Colonic mucosa (tissue), 4 donors: ENCODE measurements around the gene LNPEP. TPM values are rescaled to one million over a fixed set of nuclear protein-coding genes. Genes with fewer than 3 reads are reported as not detected.

Experiments
- DNase-seq: peaks from one replicate; pipeline ENCODE4 v3.0.0-alpha.2; 2020
- H3K27ac ChIP-seq: fragments of 200-600 bp; one replicate; pipeline ENCODE4 v1.8.0; 2021
- H3K27me3 ChIP-seq: fragments of 200-600 bp; one replicate; pipeline ENCODE4 v1.8.0; 2021
- H3K36me3 ChIP-seq: fragments of 200-600 bp; one replicate; pipeline ENCODE4 v1.8.0; 2021
- H3K4me1 ChIP-seq: fragments of 200-600 bp; one replicate; pipeline ENCODE4 v1.8.0; 2021; ENCODE audit warnings: mild to moderate bottlenecking
- H3K4me3 ChIP-seq: fragments of 200-600 bp; one replicate; pipeline ENCODE4 v1.8.0; 2021
- H3K9ac ChIP-seq, 2 donors: one replicate each; pipeline ENCODE4 v1.7.0; 2013; ENCODE audit warnings: control low read depth in 2 of 2, low read depth in 2 of 2, low read length in 2 of 2
- H3K9me3 ChIP-seq: fragments of 200-600 bp; one replicate; pipeline ENCODE4 v1.8.0; 2021
- intact Hi-C: fragments of 100-400 bp; cut with DNase I; formaldehyde crosslinking; loops from one replicate; pipeline ENCODE4 v1.14.1; 2022
- total RNA-seq, 2 donors: library from RNA; stranded (reverse); fragmentation: NEBNext Ultra II Directional in 1 of 2; extraction: Animal tissue kit (Norgen Biotek cat#: 25700) in 1 of 2; gene quantifications; one replicate each; pipeline ENCODE4 v1.2.1, GENCODE V29; 2021
- TF ChIP-seq, protein P1 (sequence below): fragments of 200-600 bp; IDR thresholded peaks from one replicate; pipeline ENCODE4 v1.8.0; 2022; ENCODE audit warnings: antibody characterized with exemption, mild to moderate bottlenecking
- donor health status: healthy.
- donor health status: DM: no; HTN: no; CAD: no.
- donor health status: DM: no; HTN: no; CAD: no.

Gene LNPEP
- total RNA-seq, 2 donors from 2014 or later, result 23.7 to 34.9 TPM

DNA sequence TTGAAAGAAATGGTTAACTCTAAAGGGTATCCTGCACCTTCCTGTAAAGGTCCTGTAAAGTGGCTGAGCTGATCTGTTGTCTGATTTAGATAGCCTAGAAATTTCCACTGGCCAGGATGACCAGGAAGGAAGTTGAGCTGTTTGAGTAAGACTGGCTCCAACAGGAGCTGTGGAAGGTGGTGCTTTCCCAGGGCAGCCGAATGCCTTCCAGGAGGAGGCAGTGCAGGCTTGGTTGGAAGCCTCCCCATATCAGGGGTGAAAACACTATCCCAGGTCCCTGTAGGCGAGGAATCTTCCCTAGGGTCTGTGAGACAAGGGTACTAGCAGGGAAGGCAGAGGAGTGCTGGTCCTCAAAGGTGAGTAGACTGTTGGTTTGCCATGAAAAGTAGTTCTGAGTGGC lies 108.2 kb downstream of the LNPEP start:
- H3K4me1 ChIP-seq, result no peaks in the 10 kb centered on the region
- intact Hi-C loops, result no loop called here

DNA sequence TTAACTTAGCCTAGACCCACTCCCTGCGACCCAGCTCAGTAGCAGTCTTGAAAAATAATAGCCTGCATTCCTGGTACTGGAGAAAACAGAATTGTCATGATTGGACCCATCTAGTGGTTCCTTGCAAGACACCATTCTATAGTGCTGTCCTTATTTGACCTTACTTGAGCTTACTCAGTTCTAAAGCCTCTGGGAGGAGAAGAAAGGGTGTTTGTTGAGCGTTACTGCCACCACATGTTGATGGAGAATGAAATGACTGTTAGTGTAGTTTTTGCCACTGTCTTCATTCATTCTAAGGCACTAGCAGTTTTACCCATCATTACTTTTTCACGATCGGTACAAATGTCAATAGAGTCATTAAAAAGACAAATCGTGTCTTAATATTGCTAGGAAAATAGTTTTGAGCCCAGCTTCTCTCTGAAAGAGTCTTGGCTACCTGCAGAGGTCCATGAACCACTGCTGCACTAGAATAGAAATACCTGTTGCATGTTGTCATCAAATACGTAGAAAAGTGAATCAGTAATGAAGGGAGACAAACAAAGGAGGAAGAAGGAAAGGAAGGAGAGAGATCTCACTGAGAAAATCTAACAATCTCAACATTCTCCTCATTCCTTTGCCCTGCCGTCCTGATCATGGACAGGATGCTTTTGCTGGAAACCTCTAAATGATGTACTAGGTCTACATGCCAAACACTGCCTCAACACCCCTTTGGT lies 110.5 kb downstream of the LNPEP start:
- H3K9ac ChIP-seq, result no peak overlapping the region
- no peaks in the 10 kb centered on the region for H3K36me3 ChIP-seq
- H3K27me3 ChIP-seq, result no peaks in the 10 kb centered on the region
- H3K27ac ChIP-seq, result no peak overlapping the region
- no peak overlapping the region for H3K4me3 ChIP-seq
- DNase-seq, result no peak
- H3K4me1 ChIP-seq, result no peaks in the 10 kb centered on the region
- intact Hi-C loops, result loop anchor here (5.0 kb wide), 1 partner anchor 96 kb away; the partner anchor contains the start of gene LIX1
- TF ChIP-seq, protein P1, sequence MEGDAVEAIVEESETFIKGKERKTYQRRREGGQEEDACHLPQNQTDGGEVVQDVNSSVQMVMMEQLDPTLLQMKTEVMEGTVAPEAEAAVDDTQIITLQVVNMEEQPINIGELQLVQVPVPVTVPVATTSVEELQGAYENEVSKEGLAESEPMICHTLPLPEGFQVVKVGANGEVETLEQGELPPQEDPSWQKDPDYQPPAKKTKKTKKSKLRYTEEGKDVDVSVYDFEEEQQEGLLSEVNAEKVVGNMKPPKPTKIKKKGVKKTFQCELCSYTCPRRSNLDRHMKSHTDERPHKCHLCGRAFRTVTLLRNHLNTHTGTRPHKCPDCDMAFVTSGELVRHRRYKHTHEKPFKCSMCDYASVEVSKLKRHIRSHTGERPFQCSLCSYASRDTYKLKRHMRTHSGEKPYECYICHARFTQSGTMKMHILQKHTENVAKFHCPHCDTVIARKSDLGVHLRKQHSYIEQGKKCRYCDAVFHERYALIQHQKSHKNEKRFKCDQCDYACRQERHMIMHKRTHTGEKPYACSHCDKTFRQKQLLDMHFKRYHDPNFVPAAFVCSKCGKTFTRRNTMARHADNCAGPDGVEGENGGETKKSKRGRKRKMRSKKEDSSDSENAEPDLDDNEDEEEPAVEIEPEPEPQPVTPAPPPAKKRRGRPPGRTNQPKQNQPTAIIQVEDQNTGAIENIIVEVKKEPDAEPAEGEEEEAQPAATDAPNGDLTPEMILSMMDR, result no peak
- H3K9me3 ChIP-seq, result no peaks in the 10 kb centered on the region

More for the DNA sequence above, 108.2 kb downstream of the LNPEP start:
- H3K27ac ChIP-seq, result no peak overlapping the region
- no peaks in the 10 kb centered on the region for H3K36me3 ChIP-seq
- H3K9me3 ChIP-seq, result no peaks in the 10 kb centered on the region
- no peak overlapping the region for H3K4me3 ChIP-seq
- TF ChIP-seq, protein P1, result peak; percentile 21
- DNase-seq, result peak; percentile 55
- H3K9ac ChIP-seq, result no peak overlapping the region
- no peaks in the 10 kb centered on the region for H3K27me3 ChIP-seq

DNA sequence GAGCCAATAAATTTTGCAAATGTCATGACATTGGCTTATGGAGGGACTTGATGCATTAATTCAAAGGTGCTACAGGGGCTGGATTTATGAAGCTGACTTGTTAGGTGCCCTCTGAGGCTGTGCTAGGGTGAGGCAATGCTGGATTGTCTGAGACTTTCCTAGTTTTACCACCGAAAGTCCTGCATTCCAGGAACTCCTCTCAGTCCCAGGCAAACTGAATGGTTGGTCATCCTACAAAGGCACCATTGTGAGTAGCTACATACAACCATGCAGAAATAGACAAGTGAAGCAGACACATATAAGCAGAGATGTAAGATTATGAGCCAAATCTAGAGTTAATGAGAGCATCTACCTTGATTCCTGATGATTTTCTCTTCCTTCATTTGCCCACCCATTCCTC lies 111.2 kb downstream of the LNPEP start:
- TF ChIP-seq, protein P1, result no peak
- intact Hi-C loops, result loop anchor here (5.0 kb wide), 1 partner anchor 95 kb away; the partner anchor contains the start of gene LIX1
- Histone ChIP-seq H3K4me3 (no peak overlapping the region), H3K9ac (no peak overlapping the region), H3K27ac (no peak overlapping the region), H3K27me3 (no peaks in the 10 kb centered on the region), H3K36me3 (no peaks in the 10 kb centered on the region), H3K4me1 (no peaks in the 10 kb centered on the region), H3K9me3 (no peaks in the 10 kb centered on the region)
- DNase-seq, result no peak

DNA sequence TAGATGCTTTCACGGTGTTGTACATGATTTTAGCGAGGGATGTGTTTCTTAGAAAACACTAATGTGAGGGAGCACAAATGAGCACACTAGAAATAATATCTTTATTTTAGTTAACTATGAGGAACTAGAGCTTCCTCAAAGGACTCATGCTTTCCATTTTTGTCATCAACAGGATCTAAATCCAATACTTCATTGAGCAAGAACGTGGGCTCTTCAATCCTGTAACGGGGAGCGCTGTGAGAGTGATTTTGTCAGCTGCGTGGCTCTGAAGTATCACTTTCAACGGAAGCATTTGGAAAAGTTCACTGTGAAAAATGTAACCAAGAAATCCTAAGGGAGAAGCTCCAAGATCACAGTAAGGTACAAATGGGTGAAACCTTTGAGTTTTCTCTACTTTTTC lies 113.3 kb downstream of the LNPEP start:
- intact Hi-C loops, result loop anchor here (5.0 kb wide), 1 partner anchor 93 kb away; the partner anchor contains the start of gene LIX1
- TF ChIP-seq, protein P1, result no peak

DNA sequence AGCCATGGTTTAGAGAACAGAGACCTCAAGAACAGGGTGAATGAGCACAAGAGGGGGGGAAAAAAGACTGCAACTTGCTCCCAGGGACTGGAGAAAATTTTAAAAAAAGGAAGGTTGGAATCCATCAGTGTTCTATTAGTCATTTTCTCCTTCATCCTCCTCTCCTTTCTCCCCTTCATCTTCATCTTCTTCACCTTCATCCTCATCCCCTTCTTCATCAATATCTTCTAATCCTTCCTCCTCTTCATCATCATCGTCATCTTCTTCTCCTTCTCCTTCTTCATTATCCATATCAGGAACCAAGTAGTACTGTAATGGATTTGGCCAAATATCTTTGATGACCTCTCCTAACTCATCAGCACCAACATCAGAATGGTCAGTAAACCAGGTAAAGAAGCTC lies 120.4 kb downstream of the LNPEP start:
- TF ChIP-seq, protein P1, result no peak
- H3K4me3 ChIP-seq, result no peak overlapping the region
- no peaks in the 10 kb centered on the region for H3K36me3 ChIP-seq
- no peaks in the 10 kb centered on the region for H3K27me3 ChIP-seq
- H3K9me3 ChIP-seq, result no peaks in the 10 kb centered on the region
- H3K9ac ChIP-seq, result no peak overlapping the region
- intact Hi-C loops, result no loop called here
- no peak for DNase-seq
- no peak overlapping the region for H3K27ac ChIP-seq
- H3K4me1 ChIP-seq, result no peaks in the 10 kb centered on the region

More for the DNA sequence above, 113.3 kb downstream of the LNPEP start:
- no peaks in the 10 kb centered on the region for H3K9me3 ChIP-seq
- H3K4me1 ChIP-seq, result no peaks in the 10 kb centered on the region
- no peaks in the 10 kb centered on the region for H3K27me3 ChIP-seq
- H3K36me3 ChIP-seq, result no peaks in the 10 kb centered on the region
- H3K9ac ChIP-seq, result no peak overlapping the region
- no peak overlapping the region for H3K27ac ChIP-seq
- no peak for DNase-seq
- no peak overlapping the region for H3K4me3 ChIP-seq
